Vagina (tissue), 2 donors: ENCODE results near the gene CR1. TPM values are rescaled to one million over a fixed set of nuclear protein-coding genes. Genes with fewer than 3 reads are reported as not detected.
"Not testable (repeated sequence)": the region's sequence is repeated elsewhere in the genome, so short reads cannot be mapped to it uniquely, and the experiment has no call there.

Source experiments
- DNase-seq, 2 donors: peaks; one replicate each; pipeline ENCODE4 v3.0.0-alpha.2; 2017; ENCODE audit errors: extremely low spot score in 2 of 2
- H3K27ac ChIP-seq: fragments of 200-600 bp; sonication (generic); one replicate; pipeline ENCODE4 v1.5.1; 2019
- H3K27me3 ChIP-seq: fragments of 200-600 bp; sonication (generic); one replicate; pipeline ENCODE4 v1.5.1; 2019
- H3K36me3 ChIP-seq, 2 donors: fragments of 200-600 bp; sonication (generic); one replicate each; pipeline ENCODE4 v1.5.1; 2017 to 2019
- H3K4me1 ChIP-seq: fragments of 200-600 bp; sonication (generic); one replicate; pipeline ENCODE4 v1.5.1; 2019
- H3K4me3 ChIP-seq, 2 donors: fragments of 200-600 bp; sonication (generic); 1 replicate in 1 of 2; 2 replicates in 1 of 2; pipeline ENCODE4 v1.5.1; 2016 to 2019
- H3K9me3 ChIP-seq: fragments of 200-600 bp; sonication (generic); one replicate; pipeline ENCODE4 v1.5.1; 2019
- CTCF ChIP-seq, 3 experiments: fragments of 450-650 bp in 2 of 3; fragments of 200-600 bp in 1 of 3; sonication (generic) in 1 of 3; IDR thresholded peaks; one replicate each; pipeline ENCODE4 v1.5.1; 2017 to 2019; ENCODE audit warnings: antibody characterized with exemption in 3 of 3, mild to moderate bottlenecking in 2 of 3, moderate library complexity in 2 of 3
- POLR2A ChIP-seq, 2 donors: fragments of 450-650 bp; IDR thresholded peaks; one replicate each; pipeline ENCODE4 v1.6.1; 2017; ENCODE audit warnings: antibody characterized with exemption in 2 of 2, mild to moderate bottlenecking in 2 of 2, moderate library complexity in 2 of 2
- POLR2AphosphoS5 ChIP-seq, 2 donors: sonication (generic); formaldehyde crosslinking; IDR thresholded peaks; one replicate each; pipeline ENCODE4 v1.9.0; 2017; ENCODE audit warnings: antibody characterized with exemption in 2 of 2, mild to moderate bottlenecking in 2 of 2, low read depth in 1 of 2; ENCODE audit not compliant: insufficient read depth in 1 of 2
- intact Hi-C: fragments of 100-400 bp; cut with DNase I; formaldehyde crosslinking; loops from one replicate; pipeline ENCODE4 v1.15.1; 2023
- total RNA-seq: library from RNA; depleted of rRNA; stranded (reverse); fragments of >200 nt; gene quantifications from one replicate; pipeline ENCODE4 v1.2.3, GENCODE V29; 2016

Gene CR1
- total RNA-seq, 1 donor from 2014 or later, result 2.5 TPM

DNA sequence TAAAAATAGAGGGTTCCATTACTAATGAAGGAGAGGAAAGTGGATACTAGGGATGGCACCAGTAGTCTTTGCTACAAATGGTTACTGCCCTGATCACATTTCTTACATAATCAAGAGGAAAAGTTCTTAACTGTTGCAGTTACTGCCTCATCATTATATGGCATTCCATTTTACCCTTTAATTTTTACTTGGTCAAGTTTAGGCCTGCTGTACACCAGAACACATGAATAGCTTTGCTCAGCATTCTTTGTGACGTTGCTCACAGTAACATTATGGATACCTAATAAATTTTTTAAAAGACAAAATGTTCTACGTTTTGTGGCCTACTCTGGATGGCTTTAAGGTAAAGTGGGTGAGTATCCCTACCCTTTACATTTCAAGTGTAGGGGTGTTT is 110.4 kb downstream of the CR1 start:
- Histone ChIP-seq H3K9me3 (no peaks in the 10 kb centered on the region), H3K4me3 (no peak overlapping the region), H3K36me3 (no peaks in the 10 kb centered on the region), H3K4me1 (no peaks in the 10 kb centered on the region), H3K27me3 (no peaks in the 10 kb centered on the region), H3K27ac (no peak overlapping the region)
- intact Hi-C loops, result no loop called here
- DNase-seq, result no peak
- TF ChIP-seq CTCF (IDR thresholded peaks at IDR 0.05) (no peak), POLR2AphosphoS5 (IDR thresholded peaks at IDR 0.05; ENCODE audit: insufficient read depth in 1 of 2, low read depth in 1 of 2) (no peak), POLR2A (IDR thresholded peaks at IDR 0.05) (no peak)

DNA sequence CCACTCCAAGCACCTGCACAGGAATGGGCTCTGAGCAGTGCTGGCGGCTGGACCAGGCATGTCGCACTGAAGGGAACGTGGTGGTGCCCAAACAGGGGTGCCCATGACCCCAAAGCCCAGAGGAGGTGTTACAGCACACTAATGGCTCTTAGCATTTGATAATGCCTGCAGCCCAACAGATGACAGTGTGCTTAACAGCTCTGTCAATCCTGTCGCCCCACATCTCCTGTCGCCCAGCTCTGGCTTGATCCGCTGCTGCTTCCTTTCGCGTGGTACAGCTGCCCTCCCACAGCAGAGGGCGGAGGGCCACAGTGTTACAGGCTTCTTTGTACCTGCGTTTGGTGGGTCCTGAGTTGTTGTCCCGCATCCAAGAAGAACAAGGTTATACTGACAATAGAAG is 116.8 kb downstream of the CR1 start:
- no peak for TF ChIP-seq POLR2AphosphoS5 (IDR thresholded peaks at IDR 0.05; ENCODE audit: insufficient read depth in 1 of 2, low read depth in 1 of 2)
- TF ChIP-seq POLR2A (IDR thresholded peaks at IDR 0.05), result no peak
- TF ChIP-seq CTCF (IDR thresholded peaks at IDR 0.05), result no peak
- no peaks in the 10 kb centered on the region for H3K27me3 ChIP-seq
- H3K9me3 ChIP-seq, result no peaks in the 10 kb centered on the region
- no peak overlapping the region for H3K27ac ChIP-seq
- DNase-seq, result no peak
- H3K36me3 ChIP-seq, result no peaks in the 10 kb centered on the region
- intact Hi-C loops, result no loop called here
- no peak overlapping the region for H3K4me3 ChIP-seq
- H3K4me1 ChIP-seq, result no peaks in the 10 kb centered on the region

DNA sequence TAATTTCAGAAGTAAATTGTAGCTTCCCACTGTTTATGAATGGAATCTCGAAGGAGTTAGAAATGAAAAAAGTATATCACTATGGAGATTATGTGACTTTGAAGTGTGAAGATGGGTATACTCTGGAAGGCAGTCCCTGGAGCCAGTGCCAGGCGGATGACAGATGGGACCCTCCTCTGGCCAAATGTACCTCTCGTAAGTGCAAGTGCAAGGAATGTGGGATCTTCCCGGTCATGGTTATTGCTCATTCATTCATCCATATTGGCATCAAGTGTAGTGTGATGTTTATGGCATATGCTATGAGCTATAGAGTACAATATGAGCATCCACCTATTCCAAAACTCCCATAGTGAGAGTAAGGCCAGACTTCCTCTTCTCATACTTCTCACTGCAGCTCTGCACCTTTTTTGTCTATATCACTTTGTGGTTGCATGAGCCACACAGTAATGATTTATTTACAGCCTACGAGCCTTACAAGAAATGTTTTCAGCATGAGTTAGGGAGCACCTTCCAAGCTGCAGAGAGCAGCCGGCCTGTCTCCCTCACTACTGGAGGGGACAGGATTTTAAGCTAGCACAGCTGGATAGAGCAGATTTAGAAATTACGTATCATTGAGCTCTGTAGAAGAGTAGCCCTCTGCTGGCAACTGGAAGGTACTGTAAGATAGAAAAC is 124.0 kb downstream of the CR1 start:
- no peaks in the 10 kb centered on the region for H3K4me1 ChIP-seq
- intact Hi-C loops, result no loop called here
- no peak overlapping the region for H3K27ac ChIP-seq
- TF ChIP-seq CTCF (IDR thresholded peaks at IDR 0.05) (peak in 2 of 3 experiments; percentile 24 to 36), POLR2AphosphoS5 (IDR thresholded peaks at IDR 0.05; ENCODE audit: insufficient read depth in 1 of 2, low read depth in 1 of 2) (no peak)
- H3K9me3 ChIP-seq, result no peaks in the 10 kb centered on the region
- no peak for DNase-seq
- no peaks in the 10 kb centered on the region for H3K27me3 ChIP-seq
- H3K36me3 ChIP-seq, result no peaks in the 10 kb centered on the region
- no peak overlapping the region for H3K4me3 ChIP-seq

GRCh38 chr1:207620543-207620893 is 124.6 kb downstream of the CR1 start:
- H3K9me3 ChIP-seq, result no peaks in the 10 kb centered on the region
- TF ChIP-seq POLR2A (IDR thresholded peaks at IDR 0.05) (no peak), CTCF (IDR thresholded peaks at IDR 0.05) (no peak), POLR2AphosphoS5 (IDR thresholded peaks at IDR 0.05; ENCODE audit: insufficient read depth in 1 of 2, low read depth in 1 of 2) (no peak)
- no peak for DNase-seq
- no peaks in the 10 kb centered on the region for H3K36me3 ChIP-seq
- intact Hi-C loops, result no loop called here
- H3K27me3 ChIP-seq, result no peaks in the 10 kb centered on the region
- no peaks in the 10 kb centered on the region for H3K4me1 ChIP-seq
- H3K27ac ChIP-seq, result no peak overlapping the region
- no peak overlapping the region for H3K4me3 ChIP-seq

- H3K9me3 ChIP-seq, DNase-seq, H3K27ac ChIP-seq, H3K4me3 ChIP-seq, H3K27me3 ChIP-seq, H3K36me3 ChIP-seq, H3K4me1 ChIP-seq, intact Hi-C loops: not testable (repeated sequence)
Measured at GRCh38 chr1:207625504-207626071, 129.6 kb downstream of the CR1 start.
